ENCODE measurements around the gene PELI1.

DNA sequence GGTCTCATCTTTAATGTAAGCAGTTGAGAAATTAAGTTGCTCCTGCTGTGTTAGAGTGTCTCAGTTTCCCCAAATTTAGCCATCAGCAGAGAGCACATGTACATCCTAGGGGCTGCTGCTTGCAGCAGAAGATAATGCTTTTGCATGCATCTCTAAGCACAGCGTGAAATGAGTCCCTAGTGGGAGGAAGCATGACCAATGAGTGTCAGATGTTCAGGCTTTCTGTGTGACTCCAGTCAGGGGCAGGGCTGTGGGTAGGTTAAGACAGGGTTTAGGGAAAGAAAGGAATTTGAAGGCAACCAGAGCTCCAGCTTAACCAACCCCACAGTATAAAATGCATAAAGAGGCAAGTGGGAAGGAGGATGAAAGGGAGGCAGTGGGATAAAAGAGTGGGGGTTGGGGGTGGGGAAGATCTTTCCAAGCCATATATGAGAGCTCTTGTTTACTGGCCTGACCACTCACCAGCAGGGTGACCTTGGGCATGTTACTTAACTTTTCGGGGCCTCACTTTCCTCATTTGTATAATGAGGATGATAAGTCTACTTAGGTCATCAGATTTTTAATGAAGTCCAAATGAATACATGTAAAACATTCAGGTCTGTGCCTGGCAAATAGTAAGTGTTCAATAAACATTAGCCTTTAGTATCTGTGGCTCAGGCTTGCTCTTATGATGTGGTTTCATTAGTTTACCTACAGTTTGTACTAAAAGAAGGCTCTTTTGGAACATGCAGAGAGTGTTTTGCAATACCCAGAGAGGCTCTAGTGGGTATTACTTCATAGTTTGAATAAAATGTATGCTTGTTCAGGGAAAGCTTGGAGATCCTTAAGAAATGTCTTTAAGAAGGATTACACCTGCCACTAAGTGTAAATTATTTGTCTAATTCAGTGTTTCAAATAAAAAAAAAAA, 42.7 kb upstream of the PELI1 start:
- TF ChIP-seq, protein P1, sequence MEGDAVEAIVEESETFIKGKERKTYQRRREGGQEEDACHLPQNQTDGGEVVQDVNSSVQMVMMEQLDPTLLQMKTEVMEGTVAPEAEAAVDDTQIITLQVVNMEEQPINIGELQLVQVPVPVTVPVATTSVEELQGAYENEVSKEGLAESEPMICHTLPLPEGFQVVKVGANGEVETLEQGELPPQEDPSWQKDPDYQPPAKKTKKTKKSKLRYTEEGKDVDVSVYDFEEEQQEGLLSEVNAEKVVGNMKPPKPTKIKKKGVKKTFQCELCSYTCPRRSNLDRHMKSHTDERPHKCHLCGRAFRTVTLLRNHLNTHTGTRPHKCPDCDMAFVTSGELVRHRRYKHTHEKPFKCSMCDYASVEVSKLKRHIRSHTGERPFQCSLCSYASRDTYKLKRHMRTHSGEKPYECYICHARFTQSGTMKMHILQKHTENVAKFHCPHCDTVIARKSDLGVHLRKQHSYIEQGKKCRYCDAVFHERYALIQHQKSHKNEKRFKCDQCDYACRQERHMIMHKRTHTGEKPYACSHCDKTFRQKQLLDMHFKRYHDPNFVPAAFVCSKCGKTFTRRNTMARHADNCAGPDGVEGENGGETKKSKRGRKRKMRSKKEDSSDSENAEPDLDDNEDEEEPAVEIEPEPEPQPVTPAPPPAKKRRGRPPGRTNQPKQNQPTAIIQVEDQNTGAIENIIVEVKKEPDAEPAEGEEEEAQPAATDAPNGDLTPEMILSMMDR (IDR thresholded peaks at IDR 0.05) = no peak
- TF ChIP-seq, protein P2, sequence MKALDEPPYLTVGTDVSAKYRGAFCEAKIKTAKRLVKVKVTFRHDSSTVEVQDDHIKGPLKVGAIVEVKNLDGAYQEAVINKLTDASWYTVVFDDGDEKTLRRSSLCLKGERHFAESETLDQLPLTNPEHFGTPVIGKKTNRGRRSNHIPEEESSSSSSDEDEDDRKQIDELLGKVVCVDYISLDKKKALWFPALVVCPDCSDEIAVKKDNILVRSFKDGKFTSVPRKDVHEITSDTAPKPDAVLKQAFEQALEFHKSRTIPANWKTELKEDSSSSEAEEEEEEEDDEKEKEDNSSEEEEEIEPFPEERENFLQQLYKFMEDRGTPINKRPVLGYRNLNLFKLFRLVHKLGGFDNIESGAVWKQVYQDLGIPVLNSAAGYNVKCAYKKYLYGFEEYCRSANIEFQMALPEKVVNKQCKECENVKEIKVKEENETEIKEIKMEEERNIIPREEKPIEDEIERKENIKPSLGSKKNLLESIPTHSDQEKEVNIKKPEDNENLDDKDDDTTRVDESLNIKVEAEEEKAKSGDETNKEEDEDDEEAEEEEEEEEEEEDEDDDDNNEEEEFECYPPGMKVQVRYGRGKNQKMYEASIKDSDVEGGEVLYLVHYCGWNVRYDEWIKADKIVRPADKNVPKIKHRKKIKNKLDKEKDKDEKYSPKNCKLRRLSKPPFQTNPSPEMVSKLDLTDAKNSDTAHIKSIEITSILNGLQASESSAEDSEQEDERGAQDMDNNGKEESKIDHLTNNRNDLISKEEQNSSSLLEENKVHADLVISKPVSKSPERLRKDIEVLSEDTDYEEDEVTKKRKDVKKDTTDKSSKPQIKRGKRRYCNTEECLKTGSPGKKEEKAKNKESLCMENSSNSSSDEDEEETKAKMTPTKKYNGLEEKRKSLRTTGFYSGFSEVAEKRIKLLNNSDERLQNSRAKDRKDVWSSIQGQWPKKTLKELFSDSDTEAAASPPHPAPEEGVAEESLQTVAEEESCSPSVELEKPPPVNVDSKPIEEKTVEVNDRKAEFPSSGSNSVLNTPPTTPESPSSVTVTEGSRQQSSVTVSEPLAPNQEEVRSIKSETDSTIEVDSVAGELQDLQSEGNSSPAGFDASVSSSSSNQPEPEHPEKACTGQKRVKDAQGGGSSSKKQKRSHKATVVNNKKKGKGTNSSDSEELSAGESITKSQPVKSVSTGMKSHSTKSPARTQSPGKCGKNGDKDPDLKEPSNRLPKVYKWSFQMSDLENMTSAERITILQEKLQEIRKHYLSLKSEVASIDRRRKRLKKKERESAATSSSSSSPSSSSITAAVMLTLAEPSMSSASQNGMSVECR (CRISPR knock-in tag; IDR thresholded peaks at IDR 0.05; ENCODE audit: borderline replicate concordance) = no peak
- TF ChIP-seq ATF1 (CRISPR knock-in tag; IDR thresholded peaks at IDR 0.05) (no peak), ZNF121 (CRISPR knock-in tag; IDR thresholded peaks at IDR 0.05) (no peak), NFE2L1 (CRISPR knock-in tag; IDR thresholded peaks at IDR 0.05) (no peak)
- TF ChIP-seq, protein P3, sequence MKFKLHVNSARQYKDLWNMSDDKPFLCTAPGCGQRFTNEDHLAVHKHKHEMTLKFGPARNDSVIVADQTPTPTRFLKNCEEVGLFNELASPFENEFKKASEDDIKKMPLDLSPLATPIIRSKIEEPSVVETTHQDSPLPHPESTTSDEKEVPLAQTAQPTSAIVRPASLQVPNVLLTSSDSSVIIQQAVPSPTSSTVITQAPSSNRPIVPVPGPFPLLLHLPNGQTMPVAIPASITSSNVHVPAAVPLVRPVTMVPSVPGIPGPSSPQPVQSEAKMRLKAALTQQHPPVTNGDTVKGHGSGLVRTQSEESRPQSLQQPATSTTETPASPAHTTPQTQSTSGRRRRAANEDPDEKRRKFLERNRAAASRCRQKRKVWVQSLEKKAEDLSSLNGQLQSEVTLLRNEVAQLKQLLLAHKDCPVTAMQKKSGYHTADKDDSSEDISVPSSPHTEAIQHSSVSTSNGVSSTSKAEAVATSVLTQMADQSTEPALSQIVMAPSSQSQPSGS (CRISPR knock-in tag; IDR thresholded peaks at IDR 0.05; ENCODE audit: borderline replicate concordance, low read depth) = no peak
- TF ChIP-seq, protein P4, sequence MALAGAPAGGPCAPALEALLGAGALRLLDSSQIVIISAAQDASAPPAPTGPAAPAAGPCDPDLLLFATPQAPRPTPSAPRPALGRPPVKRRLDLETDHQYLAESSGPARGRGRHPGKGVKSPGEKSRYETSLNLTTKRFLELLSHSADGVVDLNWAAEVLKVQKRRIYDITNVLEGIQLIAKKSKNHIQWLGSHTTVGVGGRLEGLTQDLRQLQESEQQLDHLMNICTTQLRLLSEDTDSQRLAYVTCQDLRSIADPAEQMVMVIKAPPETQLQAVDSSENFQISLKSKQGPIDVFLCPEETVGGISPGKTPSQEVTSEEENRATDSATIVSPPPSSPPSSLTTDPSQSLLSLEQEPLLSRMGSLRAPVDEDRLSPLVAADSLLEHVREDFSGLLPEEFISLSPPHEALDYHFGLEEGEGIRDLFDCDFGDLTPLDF (CRISPR knock-in tag; IDR thresholded peaks at IDR 0.05) = no peak
- TF ChIP-seq, protein P5, sequence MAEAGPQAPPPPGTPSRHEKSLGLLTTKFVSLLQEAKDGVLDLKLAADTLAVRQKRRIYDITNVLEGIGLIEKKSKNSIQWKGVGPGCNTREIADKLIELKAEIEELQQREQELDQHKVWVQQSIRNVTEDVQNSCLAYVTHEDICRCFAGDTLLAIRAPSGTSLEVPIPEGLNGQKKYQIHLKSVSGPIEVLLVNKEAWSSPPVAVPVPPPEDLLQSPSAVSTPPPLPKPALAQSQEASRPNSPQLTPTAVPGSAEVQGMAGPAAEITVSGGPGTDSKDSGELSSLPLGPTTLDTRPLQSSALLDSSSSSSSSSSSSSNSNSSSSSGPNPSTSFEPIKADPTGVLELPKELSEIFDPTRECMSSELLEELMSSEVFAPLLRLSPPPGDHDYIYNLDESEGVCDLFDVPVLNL (CRISPR knock-in tag; IDR thresholded peaks at IDR 0.05; ENCODE audit: borderline replicate concordance, low read depth) = no peak

Data from WTC11 (cell line).